GM06990 (cell line): ENCODE data around the gene RAPGEF4.

ENCODE experiments used
- DNase-seq: peaks from one replicate; pipeline ENCODE4 v3.0.0-alpha.2; 2011; ENCODE audit not compliant: insufficient read length; ENCODE audit errors: extremely low read depth
- H3K27me3 ChIP-seq: replicated peaks from 2 replicates; pipeline ENCODE4 v1.6.0; 2011; ENCODE audit warnings: low read length; ENCODE audit not compliant: control insufficient read depth, insufficient read depth
- H3K36me3 ChIP-seq: 2 replicates; pipeline ENCODE4 v1.5.1; 2011; ENCODE audit warnings: low read length; ENCODE audit not compliant: control insufficient read depth, insufficient read depth
- H3K4me3 ChIP-seq: replicated peaks from 2 replicates; pipeline ENCODE4 v1.5.1; 2011; ENCODE audit warnings: low read depth, mild to moderate bottlenecking, control low read depth, low read length
- CTCF ChIP-seq: IDR thresholded peaks from 2 replicates; pipeline ENCODE4 v1.5.1; 2011; ENCODE audit warnings: low read length, control low read depth, mild to moderate bottlenecking, inconsistent platforms; ENCODE audit not compliant: insufficient read depth, poor library complexity, severe bottlenecking

RAPGEF4 gene

GRCh38 chr2:172884336-172884735, 148.7 kb downstream of the RAPGEF4 start:
- Histone ChIP-seq H3K27me3 (no peaks in the 10 kb centered on the region; the same call in 1 of the 2 replicates), H3K4me3 (no peak overlapping the region), H3K36me3 (no peaks in the 10 kb centered on the region)
- no peak for DNase-seq
- TF ChIP-seq CTCF: no peak

GRCh38 chr2:172885996-172886395, 150.4 kb downstream of the RAPGEF4 start:
- Histone ChIP-seq H3K27me3 (no peaks in the 10 kb centered on the region; the same call in none of the 2 replicates), H3K4me3 (no peak overlapping the region), H3K36me3 (no peaks in the 10 kb centered on the region)
- DNase-seq: no peak
- TF ChIP-seq CTCF: no peak

GRCh38 chr2:172887280-172887679, 151.6 kb downstream of the RAPGEF4 start:
- H3K4me3 ChIP-seq: no peak overlapping the region
- H3K36me3 ChIP-seq: no peaks in the 10 kb centered on the region
- no peak for TF ChIP-seq CTCF
- no peak for DNase-seq
- peaks cover 2% of the 10 kb centered on the region for H3K27me3 ChIP-seq

GRCh38 chr2:172888714-172889669, 153.3 kb downstream of the RAPGEF4 start:
- no peak for TF ChIP-seq CTCF
- no peak for DNase-seq

GRCh38 chr2:172889768-172890430, 154.3 kb downstream of the RAPGEF4 start:
- Histone ChIP-seq H3K36me3 (no peaks in the 10 kb centered on the region), H3K4me3 (no peak overlapping the region), H3K27me3 (peaks cover 2% of the 10 kb centered on the region)
- TF ChIP-seq CTCF: no peak
- no peak for DNase-seq

More at GRCh38 chr2:172888714-172889669, 153.3 kb downstream of the RAPGEF4 start:
- H3K27me3 ChIP-seq: peaks cover 2% of the 10 kb centered on the region
- H3K4me3 ChIP-seq: no peak overlapping the region
- H3K36me3 ChIP-seq: no peaks in the 10 kb centered on the region
